NCI-H2171 treated with DMSO at 0.1 percent for 48 hours (cell line): Measurements from ENCODE around the gene CDYL.

Source experiments
- DNase-seq: peaks from one replicate; lab custom pipeline; 2025; lab: John Stamatoyannopoulos, UW

Gene CDYL

GRCh38 chr6:4884646-4885340 lies 108.6 kb downstream of the CDYL start:
- DNase-seq: peak; percentile 24

DNA sequence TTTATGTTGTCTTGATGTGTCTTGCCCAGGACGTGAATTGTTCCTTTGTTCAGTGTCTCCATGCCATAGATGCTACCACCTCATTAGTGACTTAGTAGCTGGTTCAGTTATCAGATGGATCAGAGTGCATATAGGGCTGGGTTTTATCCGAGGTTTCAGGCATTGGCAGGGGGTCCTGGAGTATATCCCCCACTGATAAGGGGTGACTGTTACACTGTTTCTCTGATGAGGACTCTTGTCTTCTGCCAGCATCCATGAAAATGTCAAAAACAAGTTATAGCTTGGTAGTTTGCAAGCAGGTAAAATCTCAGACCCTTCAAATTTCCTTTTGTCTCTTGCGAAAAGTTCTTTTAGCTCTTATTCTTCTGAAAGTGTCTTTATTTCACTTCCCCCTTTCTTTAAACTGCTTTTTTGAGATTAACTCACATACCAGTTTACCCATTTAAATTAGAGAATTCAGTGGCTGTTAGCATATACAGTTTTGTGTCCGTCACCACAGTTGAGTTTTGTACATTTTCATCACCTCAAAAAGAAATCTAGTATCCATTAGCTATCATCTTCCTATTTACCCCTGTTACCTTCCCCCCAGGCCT lies 109.2 kb downstream of the CDYL start:
- DNase-seq: no peak

DNA sequence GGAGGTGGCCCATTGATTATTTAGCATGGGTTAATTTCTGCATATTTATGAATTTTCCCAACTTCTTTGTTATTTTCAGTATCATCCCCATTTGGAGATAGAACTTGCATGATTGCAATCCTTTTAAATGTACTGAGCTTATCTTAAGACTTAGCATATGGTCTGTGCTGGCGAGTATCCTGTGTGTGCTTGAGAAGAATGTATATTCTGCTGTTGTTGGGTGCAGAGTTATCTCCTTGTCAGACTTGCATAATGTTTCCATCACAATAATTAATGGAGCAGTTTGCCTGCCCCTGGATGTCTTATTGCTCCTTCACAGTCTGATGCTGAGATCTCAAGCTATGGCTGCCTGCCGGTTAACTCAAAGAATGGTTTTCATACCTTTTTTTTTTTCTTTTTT lies 112.6 kb downstream of the CDYL start:
- no peak for DNase-seq

GRCh38 chr6:4889701-4890100 lies 113.5 kb downstream of the CDYL start:
- DNase-seq: no peak

GRCh38 chr6:4890191-4890590 lies 114.0 kb downstream of the CDYL start:
- DNase-seq: no peak

- DNase-seq: no peak
Observed at GRCh38 chr6:4890627-4891026, 114.4 kb downstream of the CDYL start.

DNA sequence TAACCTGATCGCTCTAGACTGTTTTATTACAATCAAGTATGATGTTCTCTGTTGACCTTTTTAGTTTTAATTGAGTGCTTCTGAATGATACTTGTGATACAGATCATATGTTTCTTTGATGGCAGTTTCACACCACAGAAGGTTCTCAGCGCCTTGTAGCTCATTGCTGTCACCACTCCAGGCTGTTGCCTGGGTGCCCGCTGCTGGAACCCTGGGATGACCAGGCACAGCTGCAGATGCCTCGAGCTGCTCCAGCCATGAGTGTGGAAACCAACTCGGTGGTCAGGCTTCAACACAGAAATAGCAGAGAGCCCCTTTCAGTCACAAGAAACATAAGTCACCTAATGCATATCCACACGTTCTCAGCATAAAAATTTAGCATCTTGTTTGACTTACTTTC lies 114.9 kb downstream of the CDYL start:
- DNase-seq: no peak

DNA sequence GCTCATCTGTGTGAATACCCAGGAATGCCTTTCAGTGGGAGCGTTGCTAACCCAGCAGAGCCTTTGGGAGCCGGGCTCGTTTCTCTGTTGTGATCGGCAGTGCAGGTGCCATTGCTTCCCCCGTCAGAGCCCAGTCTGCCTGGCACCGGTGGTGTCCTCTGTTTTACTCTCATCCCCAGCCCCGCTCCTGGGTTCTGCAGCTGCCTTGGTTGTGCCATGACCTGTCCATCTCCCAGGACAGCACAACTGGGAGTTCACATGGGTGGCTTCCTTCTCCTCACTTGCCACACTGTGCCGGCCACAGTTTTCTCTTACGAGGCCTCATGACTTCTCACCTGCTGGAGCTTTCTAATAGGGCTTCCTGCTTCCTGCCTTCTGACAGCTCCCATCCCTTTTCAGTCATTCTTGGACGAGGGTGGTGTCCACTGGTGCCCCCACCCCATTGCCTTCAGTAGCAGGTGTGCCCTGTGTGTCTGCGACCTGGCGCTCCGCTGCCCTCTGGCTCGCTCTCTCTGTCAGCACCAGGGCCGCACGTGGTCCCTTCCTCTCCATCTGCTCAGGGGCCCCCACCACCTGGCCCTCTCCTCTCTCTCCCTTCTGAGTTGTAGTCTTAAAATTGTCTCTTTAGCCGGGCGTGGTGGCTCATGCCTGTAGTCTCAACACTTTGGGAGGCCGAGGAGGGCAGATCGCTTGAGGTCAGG lies 116.7 kb downstream of the CDYL start:
- DNase-seq: peak; percentile 18

DNA sequence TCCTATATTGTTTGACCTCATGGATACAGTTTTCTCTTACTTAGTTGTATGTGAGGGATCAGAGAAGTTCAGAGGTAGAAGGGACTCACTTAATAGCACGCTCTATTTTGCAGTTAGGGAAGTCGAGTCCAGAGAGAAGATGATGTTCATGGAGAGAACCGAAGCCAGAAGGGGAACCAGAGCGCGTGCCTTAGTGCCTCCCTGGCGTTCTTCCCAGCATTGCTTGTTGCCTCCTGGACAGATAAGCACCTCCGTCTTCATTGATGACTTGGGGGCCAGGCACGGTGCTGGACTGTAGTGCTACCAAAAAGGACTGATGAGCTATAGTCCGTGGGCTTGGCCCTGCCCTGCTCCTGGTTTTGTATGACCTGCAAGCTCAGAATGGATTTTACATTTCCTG lies 117.8 kb downstream of the CDYL start:
- DNase-seq: no peak

DNA sequence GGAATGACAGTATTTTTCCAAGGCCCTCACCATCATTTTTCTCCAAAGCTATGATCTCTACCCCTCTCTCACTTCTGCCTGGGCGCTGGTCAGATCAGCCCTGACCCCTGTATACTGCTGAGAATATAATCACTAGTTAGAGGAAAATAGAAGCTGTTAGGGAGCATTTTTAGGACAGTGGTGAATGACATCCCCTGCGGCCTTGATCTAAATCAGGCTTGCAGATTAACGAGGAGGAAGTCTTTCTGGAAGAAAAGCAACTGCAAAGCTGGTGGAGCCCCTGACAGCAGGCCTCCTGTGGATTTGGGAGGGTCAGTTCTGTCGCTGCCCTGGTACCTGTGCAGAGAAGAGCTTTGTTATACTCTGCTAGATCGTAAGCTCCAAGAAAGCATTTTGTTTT lies 119.8 kb downstream of the CDYL start:
- DNase-seq: no peak

DNA sequence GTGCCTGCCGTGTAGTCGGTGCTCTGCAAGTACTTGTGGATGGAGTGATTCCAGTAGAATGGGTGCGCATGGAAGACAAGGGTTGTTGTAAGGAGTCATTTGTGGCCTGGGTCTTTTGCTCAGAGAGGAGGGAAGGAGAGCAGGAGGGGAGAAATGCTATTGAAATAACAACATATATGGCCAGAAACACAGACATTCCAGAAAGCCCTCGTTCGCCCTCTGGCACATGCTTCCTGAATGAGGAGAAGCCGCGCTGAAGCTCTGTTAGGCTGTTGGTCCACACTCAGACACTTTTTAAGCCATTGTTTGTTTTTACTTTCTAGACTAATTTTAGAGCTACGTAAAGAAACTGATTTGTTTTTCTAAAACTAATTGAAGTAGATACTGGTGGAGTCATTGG lies 120.2 kb downstream of the CDYL start:
- DNase-seq: no peak

- no peak for DNase-seq
Observed at GRCh38 chr6:4899249-4900034, 123.2 kb downstream of the CDYL start.

- DNase-seq: no peak
Observed at GRCh38 chr6:4901386-4902061, 125.3 kb downstream of the CDYL start.

DNA sequence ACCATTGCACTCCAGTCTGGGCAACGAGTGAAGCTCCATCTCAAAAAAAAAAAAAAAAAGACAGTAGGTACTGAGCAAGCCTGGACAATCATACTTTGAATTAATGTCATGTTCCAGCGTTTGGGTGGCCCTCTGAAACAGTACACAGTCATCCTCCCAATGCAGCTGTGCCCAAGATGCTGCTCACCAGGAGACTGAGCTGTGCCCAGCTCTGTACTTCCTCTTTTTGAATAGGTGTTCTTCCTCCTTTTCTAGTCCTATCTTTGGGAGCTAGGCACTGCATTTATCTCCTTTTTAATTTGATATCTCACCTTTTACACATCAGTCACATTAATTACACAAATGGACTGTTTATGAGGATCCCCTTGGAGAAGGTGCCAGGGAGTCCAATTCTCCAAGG lies 126.2 kb downstream of the CDYL start:
- no peak for DNase-seq

DNA sequence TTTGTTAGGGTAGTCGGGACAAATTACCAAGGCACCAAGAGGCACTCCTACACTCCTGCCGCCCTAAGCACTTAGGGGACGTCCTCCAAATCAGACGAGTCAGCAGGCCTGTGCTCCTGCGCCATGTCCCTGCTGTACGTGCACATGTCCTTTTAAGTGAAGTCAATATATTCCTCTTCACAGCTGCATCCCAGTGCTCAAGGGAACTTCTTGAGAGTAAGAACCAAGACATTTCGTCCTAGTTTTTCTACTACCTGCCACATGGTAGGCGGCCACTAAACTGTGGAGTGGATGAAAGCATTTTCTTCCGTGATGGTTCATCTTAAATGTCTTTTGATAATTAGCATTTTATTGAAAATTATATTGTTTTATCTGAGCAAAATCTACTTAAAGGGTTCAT lies 126.9 kb downstream of the CDYL start:
- DNase-seq: no peak

- no peak for DNase-seq
Observed at GRCh38 chr6:4903751-4904370, 127.7 kb downstream of the CDYL start.

GRCh38 chr6:4904461-4905025 lies 128.3 kb downstream of the CDYL start:
- DNase-seq: no peak

- no peak for DNase-seq
Observed at GRCh38 chr6:4905826-4906225, 129.6 kb downstream of the CDYL start.

- no peak for DNase-seq
Observed at GRCh38 chr6:4906293-4907276, 130.4 kb downstream of the CDYL start.

DNA sequence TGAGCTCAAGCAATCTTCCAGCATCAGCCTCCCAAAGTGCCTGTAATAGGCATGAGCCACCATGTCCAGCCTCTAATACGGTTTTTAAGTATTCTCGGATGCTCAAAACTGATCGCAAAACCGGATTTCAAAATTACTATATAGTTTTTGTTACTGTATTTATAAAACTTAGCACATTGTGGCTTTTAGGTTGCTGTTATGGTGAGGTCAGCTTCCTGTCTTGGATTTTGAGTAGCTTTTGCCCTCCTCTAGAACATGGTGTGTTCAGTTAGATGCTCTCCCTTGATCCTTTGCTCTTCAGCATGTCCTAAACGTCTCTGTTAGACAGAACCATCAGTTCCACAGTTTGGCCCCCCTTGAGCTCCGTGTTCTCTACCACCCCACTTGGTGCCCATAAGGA lies 131.4 kb downstream of the CDYL start:
- DNase-seq: no peak
